Daoy (cell line): Measurements from ENCODE around the gene WWOX. TPM values are rescaled to one million over a fixed set of nuclear protein-coding genes. Genes with fewer than 3 reads are reported as not detected.
A peak's percentile ranks its signal among the peaks of the same experiment; 100 is the strongest.

Experiments
- DNase-seq: peaks from one replicate; pipeline ENCODE4 v3.0.0-alpha.2; 2015; ENCODE audit warnings: low read depth
- total RNA-seq: library from RNA; depleted of rRNA; stranded (reverse); fragments of >200 nt; shearing (Covaris generic); gene quantifications from 2 replicates; pipeline ENCODE4 v1.2.3, GENCODE V29; 2014

WWOX gene
- total RNA-seq, 1 experiment from 2014 or later = 21.1 TPM

- DNase-seq = no peak
Measured at GRCh38 chr16:78794581-78795250, 695.3 kb downstream of the WWOX start.

GRCh38 chr16:78795433-78795832 lies 696.0 kb downstream of the WWOX start:
- DNase-seq = no peak

GRCh38 chr16:78796221-78796866 lies 696.9 kb downstream of the WWOX start:
- DNase-seq = peak; percentile 69

- no peak for DNase-seq
Measured at GRCh38 chr16:78799429-78799828, 700.0 kb downstream of the WWOX start.

- no peak for DNase-seq
Measured at GRCh38 chr16:78800523-78800922, 701.1 kb downstream of the WWOX start.

- no peak for DNase-seq
Measured at GRCh38 chr16:78804058-78804735, 704.7 kb downstream of the WWOX start.

- no peak for DNase-seq
Measured at GRCh38 chr16:78805556-78805955, 706.1 kb downstream of the WWOX start.

- DNase-seq = no peak
Measured at GRCh38 chr16:78811247-78811646, 711.8 kb downstream of the WWOX start.

- no peak for DNase-seq
Measured at GRCh38 chr16:78812582-78812981, 713.1 kb downstream of the WWOX start.

- DNase-seq = no peak
Measured at GRCh38 chr16:78813661-78814311, 714.3 kb downstream of the WWOX start.

GRCh38 chr16:78815713-78816112 lies 716.3 kb downstream of the WWOX start:
- DNase-seq = no peak

- DNase-seq = no peak
Measured at GRCh38 chr16:78816499-78817195, 717.2 kb downstream of the WWOX start.

- no peak for DNase-seq
Measured at GRCh38 chr16:78817200-78817739, 717.8 kb downstream of the WWOX start.

GRCh38 chr16:78821335-78821734 lies 721.9 kb downstream of the WWOX start:
- DNase-seq = no peak

- no peak for DNase-seq
Measured at GRCh38 chr16:78822509-78822908, 723.1 kb downstream of the WWOX start.

- DNase-seq = no peak
Measured at GRCh38 chr16:78823027-78823426, 723.6 kb downstream of the WWOX start.

- no peak for DNase-seq
Measured at GRCh38 chr16:78829280-78829679, 729.8 kb downstream of the WWOX start.

GRCh38 chr16:78830599-78830998 lies 731.1 kb downstream of the WWOX start:
- DNase-seq = no peak

GRCh38 chr16:78832100-78832499 lies 732.6 kb downstream of the WWOX start:
- DNase-seq = no peak

- no peak for DNase-seq
Measured at GRCh38 chr16:78836802-78837491, 737.5 kb downstream of the WWOX start.

GRCh38 chr16:78837706-78838105 lies 738.3 kb downstream of the WWOX start:
- no peak for DNase-seq
